NCI-H526 treated with DMSO at 0.1 percent for 48 hours (cell line): ENCODE results near the gene KIAA1217.
A peak's percentile ranks its signal among the peaks of the same experiment; 100 is the strongest.

ENCODE experiments used
- DNase-seq: peaks from one replicate; lab custom pipeline; 2025; lab: John Stamatoyannopoulos, UW

KIAA1217 gene

DNA sequence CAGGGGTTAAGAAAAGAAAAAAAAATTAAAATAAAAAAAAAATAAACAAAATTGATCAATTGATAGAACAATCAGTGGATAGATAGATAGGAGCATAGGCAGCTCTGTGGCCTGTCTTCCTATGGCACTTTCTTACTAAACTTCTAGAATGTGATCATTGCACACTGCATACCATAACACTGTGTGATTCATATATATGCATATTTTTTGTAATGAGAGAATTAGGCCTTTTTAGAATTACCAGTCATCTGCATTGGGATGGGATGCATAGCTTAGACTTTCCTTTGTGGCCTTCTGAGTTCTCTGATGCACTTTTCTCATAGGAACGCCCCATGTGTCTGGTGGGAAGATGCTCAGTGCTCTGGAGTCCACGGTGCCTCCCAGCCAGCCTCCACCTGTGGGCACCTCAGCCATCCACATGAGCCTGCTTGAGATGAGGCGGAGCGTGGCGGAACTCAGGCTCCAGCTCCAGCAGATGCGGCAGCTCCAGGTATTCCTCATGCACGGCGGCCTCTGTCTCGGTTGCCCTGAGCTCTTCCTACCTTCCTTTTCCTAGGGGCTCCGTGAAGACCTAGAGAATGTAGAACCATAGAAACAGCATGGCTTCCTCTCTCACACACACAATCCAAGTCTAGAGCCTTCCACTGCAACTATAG is 292.2 kb downstream of the KIAA1217 start:
- DNase-seq: no peak

DNA sequence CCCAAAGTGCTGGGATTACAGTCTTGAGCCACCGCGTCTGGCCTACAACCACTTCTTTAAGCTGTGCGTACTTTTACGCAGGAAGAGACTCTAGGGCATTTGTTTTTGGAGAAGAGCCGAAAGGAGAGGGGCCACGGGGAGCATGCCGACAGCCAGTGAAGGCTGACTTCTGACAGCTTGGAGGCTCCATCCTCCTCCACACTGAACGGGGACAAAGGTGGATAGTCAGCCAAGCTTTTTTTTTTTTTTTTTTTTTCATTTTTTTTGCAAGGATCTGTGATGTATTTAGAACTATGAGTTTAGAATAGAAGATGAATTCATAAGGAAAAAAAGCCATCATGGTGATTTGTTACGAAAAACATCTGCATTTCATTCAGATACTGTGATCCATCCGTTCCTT is 293.1 kb downstream of the KIAA1217 start:
- DNase-seq: no peak

DNA sequence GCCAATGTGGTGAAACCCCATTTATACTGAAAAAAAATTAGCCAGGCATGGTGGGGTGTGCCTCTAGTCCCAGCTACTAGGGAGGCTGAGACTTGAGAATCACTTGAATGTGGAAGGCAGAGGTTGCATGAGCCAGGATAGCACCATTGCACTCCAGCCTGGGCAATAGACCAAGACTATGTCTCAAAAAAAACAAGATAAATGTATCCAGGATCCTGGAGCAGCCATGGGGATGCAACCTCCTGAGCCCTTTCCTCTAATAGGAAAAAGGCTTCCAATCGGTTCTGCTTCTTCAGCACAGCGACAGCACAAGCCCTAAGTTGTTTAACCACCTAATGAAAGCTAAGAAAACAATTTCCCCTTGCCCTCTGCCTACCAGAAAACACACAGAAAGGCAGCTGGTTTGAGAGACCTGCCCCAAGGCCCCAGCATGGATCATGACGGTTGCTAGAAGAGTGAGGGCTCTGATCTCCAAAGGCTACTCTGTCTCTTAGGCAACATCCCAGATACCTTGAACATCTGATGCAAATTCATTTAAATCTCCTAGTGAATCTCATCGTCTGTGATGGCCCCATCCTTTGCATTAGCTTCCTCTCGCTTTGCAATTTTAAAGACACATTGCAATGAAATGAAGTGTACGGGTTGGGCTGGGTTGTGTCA is 294.0 kb downstream of the KIAA1217 start:
- DNase-seq: peak; percentile 81

DNA sequence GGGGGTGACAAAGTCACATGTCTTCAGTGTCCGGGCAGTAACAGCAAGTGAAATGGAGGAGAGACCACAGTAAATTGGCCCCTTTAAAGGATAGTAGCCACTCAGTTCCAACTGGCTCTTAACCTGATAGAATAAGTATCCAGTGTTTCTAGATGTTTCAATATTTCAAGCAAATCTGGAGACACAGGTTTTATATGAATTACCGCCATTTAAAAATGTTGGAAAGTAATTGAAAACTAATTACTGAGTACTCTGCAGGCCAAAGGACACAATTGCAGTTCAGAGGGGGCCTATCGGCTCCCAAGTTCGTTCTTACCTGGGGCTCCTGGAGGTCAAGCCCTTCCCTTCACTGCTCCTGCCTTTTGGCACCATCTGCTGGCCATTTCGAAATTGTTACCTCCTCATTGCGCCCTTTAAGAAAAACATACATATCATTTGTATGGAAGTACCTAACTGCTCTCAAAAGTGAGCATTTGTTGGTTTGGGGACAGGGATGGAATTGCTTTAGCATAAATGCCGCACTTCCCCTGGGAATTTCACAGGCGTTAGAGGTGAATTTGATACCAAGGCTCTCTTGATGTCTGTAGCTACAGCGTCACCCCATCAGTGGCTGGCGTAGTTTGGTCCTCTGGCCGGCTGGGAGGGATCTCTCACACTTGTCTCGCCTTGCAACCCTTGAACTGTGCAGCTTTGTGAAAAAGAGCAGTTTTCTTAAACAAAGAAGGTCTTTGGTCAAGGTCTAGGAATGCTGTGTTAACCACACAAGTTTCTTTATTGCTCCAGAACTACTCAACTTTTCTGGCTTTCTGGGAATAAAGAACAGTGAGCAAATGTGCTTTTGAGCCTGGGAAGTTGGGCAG is 294.8 kb downstream of the KIAA1217 start:
- DNase-seq: peak; percentile 48

DNA sequence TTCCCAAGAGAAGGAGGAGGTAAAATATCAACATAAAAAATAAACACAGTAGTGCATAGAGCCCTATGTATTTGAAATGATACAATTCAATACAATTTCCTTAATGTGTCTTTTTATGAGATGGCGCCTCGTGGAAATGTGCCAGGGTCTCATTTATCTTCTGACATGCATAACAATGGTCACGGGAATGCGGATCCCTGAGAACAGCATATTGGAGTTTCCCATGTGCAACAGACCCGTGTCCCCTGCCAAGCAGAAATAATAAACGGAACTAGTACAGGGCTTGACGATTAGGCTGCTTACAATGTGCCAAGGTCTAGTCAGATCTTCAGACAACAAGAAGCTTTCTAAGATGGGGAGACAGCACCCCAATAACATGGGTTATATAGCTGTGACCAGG is 296.8 kb downstream of the KIAA1217 start:
- no peak for DNase-seq

DNA sequence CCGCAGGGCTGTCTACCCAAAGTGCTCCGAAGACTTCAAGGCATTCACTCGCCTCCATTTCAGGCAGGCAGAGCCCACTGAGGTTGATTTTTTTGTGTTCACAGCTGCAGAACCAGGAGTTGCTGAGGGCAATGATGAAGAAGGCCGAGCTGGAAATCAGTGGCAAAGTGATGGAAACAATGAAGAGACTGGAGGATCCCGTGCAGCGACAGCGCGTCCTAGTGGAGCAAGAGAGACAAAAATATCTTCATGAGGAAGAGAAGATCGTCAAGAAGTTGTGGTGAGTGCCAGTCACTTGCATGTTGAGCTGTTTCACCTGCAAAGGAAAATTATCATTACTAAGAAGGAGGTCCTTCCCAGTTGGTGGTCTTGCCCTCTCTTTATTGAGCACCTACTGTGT is 304.2 kb downstream of the KIAA1217 start:
- no peak for DNase-seq

DNA sequence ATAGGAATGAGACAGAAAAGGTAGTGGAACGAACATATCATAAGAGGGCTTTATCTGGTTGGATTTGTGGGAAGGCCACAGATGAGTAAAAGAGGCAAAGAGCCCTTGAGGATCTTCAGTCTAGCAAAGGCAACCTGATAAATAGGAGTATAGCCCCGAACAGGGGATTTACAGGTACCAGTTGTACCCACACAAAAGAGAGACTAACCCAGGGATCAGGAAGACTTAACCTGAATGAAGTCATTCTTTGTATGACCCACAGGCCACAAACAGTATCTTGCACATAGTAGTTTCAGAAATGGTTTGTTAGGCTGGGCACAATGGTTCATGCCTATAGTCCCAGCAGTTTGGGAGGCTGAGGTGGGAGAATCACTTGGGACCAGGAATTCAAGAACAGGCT is 306.5 kb downstream of the KIAA1217 start:
- no peak for DNase-seq

DNA sequence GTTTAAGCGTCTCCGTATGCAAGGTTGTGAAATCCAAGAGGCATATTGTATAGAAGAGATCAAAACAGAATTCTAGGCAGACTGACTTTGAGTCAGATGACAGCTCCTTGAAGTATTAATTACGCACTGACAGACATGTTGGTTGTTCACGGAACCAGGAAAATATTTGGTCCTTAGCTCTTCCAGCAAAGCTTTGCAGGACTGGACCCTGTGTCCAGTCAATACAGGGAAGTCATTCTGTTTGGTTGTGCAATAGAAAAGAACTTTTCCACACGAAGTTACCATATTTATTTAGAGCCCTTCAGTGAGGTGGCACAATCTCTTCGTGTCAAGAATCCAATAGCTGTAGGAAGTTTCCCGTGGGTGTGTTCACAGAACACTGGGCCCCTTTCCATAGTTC is 309.5 kb downstream of the KIAA1217 start:
- DNase-seq: no peak

DNA sequence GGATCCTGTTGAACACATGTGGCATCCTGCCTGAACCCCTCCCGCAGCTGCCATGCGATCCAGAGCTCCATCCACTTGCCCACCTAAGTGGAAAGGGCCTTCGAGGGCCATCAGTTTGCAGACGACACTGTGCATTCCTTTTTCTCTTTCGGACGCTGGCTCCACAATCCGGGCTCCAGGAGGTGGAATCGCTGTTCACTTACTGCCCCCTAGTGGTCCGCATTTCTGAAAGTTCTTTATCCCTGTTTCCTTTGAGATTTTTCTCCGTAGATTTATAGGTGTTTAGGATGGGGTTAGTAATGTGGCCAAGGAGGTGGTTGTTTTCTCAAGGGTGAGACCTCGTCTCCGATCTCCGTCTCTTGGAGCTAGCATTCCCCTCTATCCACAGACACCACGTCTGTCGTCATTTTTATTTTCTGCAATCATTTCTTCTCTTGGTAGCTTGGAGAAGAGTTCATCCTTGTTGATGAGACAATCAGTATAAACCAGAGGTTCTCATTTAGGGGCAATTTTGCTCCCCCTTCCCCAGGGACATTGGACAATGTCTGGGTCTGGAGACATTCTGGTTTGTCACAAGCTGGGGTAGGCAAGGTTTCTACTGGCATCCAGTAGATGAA is 310.2 kb downstream of the KIAA1217 start:
- DNase-seq: no peak

DNA sequence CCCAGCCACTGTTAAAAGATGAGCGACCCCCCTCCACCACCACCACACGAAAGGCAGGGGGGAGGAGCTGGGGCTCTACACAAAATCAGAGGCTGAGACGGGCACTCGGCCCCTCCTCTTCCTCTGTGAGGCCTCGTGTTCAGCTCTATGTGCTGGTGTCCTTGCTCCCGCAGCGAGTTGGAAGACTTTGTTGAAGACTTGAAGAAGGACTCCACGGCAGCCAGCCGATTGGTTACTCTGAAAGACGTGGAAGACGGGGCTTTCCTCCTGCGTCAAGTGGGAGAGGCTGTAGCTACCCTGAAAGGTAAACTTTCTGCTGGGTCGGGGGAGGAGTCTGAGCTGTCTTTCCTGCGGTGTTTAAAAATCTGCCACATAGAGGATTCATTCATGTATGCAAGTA is 311.0 kb downstream of the KIAA1217 start:
- DNase-seq: no peak

DNA sequence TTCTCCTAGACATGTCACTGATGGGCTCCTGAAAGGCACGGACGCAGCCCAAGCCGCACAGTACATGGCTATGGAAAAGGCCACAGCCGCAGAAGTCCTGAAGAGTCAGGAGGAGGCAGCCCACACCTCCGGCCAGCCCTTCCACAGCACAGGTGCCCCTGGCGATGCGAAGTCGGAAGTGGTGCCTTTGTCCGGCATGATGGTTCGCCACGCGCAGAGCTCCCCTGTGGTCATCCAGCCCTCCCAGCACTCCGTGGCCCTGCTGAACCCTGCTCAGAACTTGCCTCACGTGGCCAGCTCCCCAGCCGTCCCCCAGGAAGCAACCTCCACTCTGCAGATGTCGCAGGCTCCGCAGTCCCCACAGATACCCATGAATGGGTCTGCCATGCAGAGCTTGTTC is 315.4 kb downstream of the KIAA1217 start:
- no peak for DNase-seq

DNA sequence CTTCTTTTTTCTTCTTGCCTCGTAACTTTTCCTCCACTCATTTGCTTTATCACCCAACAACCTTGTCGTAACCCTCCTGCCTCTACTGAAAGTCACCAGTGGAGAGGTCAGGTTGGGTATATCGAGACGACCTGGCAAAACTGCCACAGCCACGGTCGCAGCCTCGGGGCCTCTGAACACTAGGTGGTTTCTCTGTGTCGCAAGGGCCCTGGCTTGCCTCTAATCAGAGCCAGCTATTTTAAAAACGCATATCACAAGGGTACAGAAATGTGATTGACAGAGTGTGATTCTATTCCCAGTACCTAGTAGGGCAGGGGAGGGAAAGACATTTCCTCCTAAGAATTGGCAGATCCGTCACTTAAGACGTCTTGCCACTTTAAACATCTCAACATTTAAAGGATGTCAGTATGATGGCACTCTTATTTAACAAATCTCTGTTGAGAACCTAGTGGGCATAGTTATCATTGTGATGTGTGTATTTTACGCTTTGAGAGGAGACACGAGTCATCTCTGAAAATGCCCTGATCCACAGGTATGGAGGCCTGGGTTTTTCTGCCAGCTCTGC is 317.2 kb downstream of the KIAA1217 start:
- no peak for DNase-seq

DNA sequence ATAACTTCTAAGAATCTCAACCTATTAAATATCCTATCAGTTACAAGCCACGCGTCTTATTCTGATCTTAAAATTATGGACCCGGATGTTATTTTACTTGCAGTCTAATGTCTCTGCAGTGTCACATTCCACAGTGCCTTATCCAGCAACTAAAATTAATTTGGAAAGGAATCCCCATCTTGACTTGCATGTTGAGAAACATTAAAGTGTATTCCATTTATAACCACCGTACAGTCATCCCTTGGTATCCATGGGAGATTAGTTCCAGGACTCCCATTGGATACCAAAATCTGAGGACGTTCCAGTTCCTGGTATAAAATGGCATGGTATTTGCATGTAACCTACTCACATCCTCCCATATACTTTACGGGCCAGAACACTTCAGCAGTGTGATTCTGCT is 320.0 kb downstream of the KIAA1217 start:
- no peak for DNase-seq

DNA sequence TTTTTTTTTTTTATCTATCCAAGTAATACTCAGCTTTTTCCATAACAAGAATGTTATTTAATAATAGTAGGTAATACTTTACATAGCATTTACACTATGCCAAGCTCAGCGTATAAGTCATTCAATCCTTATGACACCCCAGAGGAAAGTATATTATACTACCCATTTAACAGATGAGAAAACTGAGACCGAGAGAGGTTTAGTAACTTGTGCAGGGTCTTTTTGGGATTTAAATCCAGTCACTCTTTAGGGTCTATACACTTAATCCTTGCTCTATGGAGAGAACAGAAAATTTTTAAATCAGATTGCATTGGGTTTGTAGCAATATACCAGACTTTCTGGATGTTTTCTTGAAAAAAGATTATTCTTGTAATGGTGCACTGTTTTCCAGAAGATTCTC is 322.5 kb downstream of the KIAA1217 start:
- DNase-seq: no peak

DNA sequence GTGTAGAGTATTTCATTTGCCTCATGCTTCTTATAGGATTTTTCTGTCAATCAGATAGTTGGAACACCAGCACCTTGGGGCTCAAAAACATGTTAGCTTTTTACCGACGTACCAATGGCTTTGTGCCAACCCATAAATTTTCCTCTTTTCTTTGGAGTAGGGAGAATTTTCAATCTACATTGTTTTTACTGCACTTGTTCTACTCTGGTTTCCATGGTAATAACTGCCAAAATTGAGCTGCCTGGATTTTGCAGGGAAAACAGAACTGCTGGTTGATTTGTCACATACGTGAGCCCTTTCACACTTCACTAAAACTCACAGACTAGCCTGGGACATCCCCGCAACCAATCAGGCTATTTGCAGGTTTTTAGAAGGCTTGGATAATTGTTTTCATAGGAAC is 325.0 kb downstream of the KIAA1217 start:
- DNase-seq: no peak

DNA sequence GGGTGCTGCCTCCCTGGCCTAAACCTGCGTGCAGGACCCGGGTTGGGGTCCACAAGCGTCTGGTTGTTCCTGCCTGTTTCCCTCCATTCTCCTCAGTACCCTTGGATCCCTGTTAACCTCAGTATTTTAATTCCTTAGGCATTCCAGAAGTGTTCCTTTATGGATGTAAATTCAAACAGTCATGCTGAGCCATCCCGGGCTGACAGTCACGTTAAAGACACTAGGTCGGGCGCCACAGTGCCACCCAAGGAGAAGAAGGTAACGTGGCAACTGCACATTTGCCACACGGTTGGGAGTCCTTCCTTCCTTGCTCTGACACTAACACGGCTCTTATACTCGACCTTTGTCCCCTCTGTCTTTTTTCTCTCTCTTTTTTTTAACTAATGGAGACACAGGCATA is 327.7 kb downstream of the KIAA1217 start:
- no peak for DNase-seq

DNA sequence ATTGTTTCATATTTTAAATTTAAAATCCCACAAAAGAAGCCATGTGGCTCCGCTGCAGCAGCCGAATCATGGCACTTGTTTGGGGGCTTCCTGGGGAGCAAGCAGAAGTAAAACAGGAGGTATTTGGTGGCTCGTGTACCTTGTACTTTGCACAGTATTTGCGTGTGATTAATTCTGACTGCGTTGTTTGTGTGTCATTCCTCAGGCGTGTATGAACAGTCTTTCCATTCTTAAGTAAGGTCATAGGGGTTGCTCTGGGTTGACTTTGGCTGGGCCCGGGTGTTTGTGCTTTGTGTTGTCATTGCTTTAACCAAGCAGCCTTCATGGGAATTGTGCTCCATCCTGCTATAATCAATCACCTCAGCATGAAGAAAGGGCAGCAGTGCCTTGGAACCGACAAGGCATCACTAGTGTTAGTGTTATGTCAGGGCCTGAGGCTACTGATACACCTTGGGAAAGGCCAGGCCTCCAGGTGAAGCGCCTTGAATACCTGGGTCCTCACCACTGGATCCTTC is 332.4 kb downstream of the KIAA1217 start:
- no peak for DNase-seq

DNA sequence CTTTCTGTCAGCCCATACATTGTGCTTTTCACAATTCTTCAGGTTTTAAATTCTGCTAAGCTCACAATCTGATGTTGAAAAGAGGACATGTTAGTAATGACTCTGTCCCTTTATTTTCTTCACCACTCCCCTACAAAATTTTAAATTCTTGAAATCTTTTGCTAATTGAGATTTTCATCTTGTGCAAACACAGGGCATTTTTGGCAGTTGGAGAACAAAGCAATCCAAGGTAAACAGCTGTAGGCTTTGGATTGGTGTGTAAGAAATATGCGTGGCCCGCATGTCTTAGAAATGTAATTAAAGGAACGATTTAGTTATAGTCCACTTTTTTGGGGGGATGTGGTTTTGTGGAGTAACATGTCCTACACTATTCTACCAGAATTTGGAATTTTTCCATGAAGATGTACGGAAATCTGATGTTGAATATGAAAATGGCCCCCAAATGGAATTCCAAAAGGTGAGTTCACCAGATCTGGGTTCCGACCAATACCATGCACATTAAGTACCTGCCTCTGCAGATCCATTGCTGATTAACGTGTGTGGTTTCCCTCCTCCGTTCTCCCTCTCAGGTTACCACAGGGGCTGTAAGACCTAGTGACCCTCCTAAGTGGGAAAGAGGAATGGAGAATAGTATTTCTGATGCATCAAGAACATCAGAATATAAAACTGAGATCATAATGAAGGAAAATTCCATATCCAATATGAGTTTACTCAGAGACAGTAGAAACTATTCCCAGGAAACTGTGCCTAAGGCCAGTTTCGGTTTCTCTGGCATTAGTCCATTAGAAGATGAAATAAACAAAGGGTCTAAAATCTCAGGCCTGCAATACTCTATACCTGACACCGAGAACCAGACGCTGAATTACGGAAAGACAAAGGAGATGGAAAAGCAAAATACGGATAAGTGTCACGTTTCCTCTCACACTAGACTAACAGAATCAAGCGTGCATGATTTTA is 333.7 kb downstream of the KIAA1217 start:
- no peak for DNase-seq

DNA sequence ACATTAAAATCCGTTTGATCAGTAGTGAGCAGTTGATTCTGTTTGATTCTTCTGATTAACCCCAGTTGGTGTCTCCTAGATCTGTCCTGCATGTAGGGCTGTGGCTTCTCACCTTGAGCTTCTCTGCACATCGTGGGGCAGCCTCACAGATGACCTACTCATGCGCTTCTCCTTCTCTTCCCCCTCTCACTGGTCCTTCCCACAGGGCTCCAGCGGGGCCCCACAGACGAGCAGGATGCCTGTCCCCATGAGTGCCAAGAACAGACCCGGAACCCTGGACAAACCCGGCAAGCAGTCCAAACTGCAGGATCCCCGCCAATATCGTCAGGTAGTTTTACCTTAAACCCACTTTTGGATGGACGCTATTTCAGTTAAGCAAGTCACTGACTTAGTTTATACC is 335.8 kb downstream of the KIAA1217 start:
- DNase-seq: no peak

DNA sequence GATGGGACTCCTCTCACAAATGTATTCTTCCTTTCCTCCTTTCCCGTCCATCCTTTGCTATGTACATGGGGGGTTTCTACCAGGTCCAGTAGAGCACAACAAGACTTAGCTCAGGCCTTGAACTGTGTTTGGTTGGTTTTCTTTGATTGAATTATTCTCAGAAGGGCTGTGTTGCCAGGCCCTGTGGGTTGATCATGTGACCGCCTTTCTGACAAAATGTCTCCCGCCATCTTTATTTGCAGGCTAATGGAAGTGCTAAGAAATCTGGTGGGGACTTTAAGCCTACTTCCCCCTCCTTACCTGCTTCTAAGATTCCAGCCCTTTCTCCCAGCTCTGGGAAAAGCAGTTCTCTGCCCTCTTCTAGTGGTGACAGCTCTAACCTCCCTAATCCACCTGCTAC is 336.6 kb downstream of the KIAA1217 start:
- DNase-seq: no peak

DNA sequence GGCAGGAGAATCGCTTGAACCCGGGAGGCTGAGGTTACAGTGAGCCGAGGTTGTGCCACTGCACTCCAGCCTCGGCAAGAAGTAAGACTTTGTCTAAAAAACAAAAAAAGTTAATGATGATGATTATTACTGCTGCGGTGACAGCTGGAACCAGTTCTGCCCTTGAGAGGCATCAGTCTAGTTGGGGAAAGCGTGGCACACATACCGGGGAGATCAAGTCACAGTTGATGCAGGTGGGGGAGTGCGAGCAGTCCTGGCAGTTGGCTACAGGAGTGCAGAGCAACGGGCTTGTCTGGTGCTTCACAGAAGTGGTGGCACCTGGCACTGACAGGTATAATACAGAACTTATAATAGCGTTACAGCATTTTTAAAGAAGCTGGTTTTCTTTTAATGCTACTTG is 341.7 kb downstream of the KIAA1217 start:
- DNase-seq: no peak
